ENCODE measurements around the gene LIMCH1.

Gene LIMCH1

DNA sequence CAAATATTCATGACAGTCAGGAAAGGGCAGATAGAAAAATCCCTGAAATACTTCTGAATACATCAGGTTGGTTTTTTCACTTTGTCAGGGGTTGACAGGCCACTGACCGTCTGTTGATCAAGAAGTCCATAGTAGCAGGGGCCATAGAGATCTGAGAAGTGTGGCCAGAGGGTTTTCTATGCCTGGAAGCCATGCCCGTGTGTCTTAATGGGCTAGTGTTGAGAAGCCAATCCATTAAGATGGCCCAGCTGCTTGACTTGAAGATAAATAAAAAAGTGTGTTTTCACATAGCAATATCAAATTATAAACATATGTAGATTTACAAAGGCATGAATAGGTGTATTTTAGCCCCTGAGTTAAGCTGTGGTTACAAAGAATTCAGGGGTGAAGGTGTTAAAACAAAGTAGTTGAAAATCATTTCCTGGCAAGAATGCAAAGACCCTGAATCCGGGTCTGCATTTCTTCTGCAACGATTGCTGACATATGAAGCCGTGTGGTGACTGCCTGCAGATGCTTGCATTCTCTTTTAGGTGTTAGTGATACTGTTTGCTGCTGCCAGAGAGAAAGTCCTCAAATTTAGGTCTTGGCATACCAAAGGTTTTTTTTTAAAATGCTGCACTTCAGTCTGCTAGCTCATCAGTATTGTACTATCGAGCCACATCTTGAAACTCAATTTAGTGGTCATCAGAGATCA is 9.3 kb upstream of the LIMCH1 start:
- TF ChIP-seq, protein P1, sequence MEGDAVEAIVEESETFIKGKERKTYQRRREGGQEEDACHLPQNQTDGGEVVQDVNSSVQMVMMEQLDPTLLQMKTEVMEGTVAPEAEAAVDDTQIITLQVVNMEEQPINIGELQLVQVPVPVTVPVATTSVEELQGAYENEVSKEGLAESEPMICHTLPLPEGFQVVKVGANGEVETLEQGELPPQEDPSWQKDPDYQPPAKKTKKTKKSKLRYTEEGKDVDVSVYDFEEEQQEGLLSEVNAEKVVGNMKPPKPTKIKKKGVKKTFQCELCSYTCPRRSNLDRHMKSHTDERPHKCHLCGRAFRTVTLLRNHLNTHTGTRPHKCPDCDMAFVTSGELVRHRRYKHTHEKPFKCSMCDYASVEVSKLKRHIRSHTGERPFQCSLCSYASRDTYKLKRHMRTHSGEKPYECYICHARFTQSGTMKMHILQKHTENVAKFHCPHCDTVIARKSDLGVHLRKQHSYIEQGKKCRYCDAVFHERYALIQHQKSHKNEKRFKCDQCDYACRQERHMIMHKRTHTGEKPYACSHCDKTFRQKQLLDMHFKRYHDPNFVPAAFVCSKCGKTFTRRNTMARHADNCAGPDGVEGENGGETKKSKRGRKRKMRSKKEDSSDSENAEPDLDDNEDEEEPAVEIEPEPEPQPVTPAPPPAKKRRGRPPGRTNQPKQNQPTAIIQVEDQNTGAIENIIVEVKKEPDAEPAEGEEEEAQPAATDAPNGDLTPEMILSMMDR (conservative IDR thresholded peaks at IDR 0.05; ENCODE audit: low read depth, low read length): no peak
- H3K4me3 ChIP-seq (ENCODE audit: low read depth, low read length): no peak overlapping the region
- DNase-seq (ENCODE audit: low read depth): no peak

DNA sequence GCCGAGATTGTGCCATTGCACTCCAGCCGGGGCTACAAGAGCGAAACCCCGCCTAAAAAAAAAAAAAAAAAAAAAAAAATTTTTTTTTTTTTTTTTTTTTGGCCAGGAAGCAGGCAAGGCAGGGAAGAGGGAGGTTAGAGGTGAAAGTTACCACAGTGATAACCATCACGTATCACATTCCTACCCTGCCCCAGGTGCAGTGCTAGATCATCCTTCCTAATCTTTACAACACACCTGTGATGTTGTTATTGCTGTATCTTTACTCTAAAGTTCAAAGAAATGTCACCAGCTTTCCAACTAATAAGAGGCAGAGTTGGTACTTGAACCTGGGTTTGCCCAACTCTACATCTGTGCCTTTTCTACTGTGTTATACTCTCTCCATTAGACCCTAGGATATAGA is 7.2 kb upstream of the LIMCH1 start:
- DNase-seq (ENCODE audit: low read depth): no peak
- TF ChIP-seq, protein P1 (conservative IDR thresholded peaks at IDR 0.05; ENCODE audit: low read depth, low read length): no peak
- H3K4me3 ChIP-seq (ENCODE audit: low read depth, low read length): no peak overlapping the region

DNA sequence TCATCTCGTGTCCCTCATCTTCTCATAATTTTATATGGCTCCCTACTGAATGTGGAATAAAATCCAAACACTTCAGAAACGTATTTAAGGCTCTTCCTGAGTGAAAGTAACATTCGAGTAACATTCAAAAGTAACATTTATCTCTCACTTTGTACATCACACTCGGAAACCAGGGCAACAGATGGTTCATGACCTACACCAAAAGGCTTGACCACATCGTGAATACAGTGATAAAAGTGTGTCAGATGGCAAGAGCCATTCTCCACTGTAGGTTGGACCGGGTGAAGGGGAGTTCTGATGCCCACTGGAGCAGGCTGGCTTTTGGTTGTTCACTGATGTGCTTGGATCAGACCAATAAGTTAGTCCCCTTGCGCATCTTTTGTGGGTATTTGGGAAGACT is 5.6 kb upstream of the LIMCH1 start:
- DNase-seq (ENCODE audit: low read depth): no peak
- no peak overlapping the region for H3K4me3 ChIP-seq (ENCODE audit: low read depth, low read length)
- TF ChIP-seq, protein P1 (conservative IDR thresholded peaks at IDR 0.05; ENCODE audit: low read depth, low read length): no peak

DNA sequence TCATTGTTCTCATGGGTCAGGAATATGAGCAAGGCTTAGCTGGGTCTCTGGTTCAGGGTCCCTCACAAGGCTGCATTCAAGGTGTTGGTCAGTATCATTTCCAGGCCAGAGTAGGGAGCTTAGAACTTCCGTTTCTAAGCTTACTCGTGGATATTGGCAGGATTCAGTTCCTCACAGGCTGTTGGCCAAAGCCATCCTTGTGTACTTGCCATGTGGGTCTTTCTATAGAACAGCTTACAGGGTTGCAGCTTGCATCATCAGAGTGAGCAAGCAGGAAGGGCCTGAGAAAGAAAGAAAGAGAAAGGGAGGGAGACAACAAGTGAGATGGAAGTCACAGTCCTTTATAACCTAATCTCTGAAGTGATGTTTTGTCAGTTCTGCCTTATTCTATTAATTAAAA is 5.1 kb upstream of the LIMCH1 start:
- no peak overlapping the region for H3K4me3 ChIP-seq (ENCODE audit: low read depth, low read length)
- TF ChIP-seq, protein P1 (conservative IDR thresholded peaks at IDR 0.05; ENCODE audit: low read depth, low read length): no peak
- DNase-seq (ENCODE audit: low read depth): no peak

DNA sequence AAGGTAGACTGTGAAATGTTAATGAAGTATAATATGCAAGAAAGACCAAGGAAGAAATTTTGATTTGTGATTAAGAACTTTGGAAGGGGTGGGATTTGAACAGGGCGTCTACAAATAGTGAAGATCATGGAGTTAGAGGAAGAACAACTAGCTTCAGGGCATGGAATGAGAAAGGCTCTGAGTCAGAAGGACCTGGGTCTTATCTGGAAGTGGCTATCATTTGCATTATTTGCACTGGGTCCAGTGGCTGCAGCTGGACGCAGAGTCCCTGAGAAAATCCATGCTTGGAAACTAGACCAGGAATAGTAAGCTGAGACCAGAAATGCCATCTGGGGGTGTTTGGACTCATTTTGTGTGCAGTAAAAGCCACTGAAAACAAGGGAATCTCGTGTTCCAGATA is 4.3 kb upstream of the LIMCH1 start:
- TF ChIP-seq, protein P1 (conservative IDR thresholded peaks at IDR 0.05; ENCODE audit: low read depth, low read length): no peak
- DNase-seq (ENCODE audit: low read depth): no peak
- H3K4me3 ChIP-seq (ENCODE audit: low read depth, low read length): no peak overlapping the region

DNA sequence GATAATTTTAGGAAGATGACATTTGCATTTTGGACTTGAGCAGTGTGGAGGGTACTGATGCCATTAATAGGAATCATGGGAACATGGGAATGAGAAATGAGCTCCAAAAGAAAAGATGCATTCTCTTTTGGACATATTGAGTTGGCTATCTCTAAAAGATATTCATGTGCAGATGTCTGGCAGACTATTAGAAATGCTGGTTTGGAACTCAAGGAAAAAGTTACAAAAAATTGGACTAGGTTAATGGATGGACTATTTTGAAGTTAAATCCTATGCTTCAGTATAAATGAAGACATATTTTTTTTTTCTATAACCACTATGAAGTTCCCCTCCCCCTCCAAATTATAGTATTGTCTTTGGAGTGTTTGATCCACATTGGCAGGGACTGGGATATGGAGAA is 3.6 kb upstream of the LIMCH1 start:
- no peak overlapping the region for H3K4me3 ChIP-seq (ENCODE audit: low read depth, low read length)
- TF ChIP-seq, protein P1 (conservative IDR thresholded peaks at IDR 0.05; ENCODE audit: low read depth, low read length): no peak
- DNase-seq (ENCODE audit: low read depth): no peak

DNA sequence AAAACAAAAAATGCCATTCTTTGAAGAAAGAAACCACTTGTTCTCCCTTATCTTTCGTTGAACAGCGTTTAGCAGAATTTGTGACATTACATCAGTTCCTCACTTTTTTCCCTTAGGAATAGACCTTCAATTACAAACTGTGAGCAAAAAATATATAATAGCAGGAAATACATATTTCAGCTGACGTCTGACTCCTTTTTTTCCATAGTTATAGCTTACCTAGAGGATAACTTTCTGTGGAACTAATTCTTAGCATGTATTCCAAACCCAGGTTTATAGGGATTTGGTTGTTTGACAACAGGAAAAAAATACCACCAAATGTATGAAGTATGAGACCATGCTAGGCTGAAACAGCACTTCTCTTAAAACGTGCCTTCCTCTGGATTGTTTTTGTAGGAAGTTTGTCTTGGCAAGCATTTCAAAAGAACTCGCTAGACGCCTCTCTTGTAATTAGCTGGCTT is 2.0 kb upstream of the LIMCH1 start:
- no peak overlapping the region for H3K4me3 ChIP-seq (ENCODE audit: low read depth, low read length)
- TF ChIP-seq, protein P1 (conservative IDR thresholded peaks at IDR 0.05; ENCODE audit: low read depth, low read length): no peak
- DNase-seq (ENCODE audit: low read depth): no peak
